Mesenchymal stem cell (in vitro differentiated cells and primary cell): ENCODE results near the gene TENT4B. TPM values are rescaled to one million over a fixed set of nuclear protein-coding genes. Genes with fewer than 3 reads are reported as not detected.

Source experiments
- DNase-seq: peaks from one replicate; pipeline ENCODE4 v3.0.0-alpha.2; 2013
- H2AFZ ChIP-seq: one replicate; pipeline ENCODE4 v1.6.1; 2013; ENCODE audit warnings: low read depth, mild to moderate bottlenecking, control low read depth, inconsistent platforms, low read length, moderate library complexity
- H2AK5ac ChIP-seq: 2 replicates; pipeline ENCODE4 v1.6.1; 2013; ENCODE audit warnings: low read length, moderate library complexity, mild to moderate bottlenecking, inconsistent platforms; ENCODE audit not compliant: severe bottlenecking
- H2BK120ac ChIP-seq: one replicate; pipeline ENCODE4 v1.6.1; 2013; ENCODE audit warnings: low read depth, mild to moderate bottlenecking, inconsistent platforms, low read length, moderate library complexity
- H2BK12ac ChIP-seq, 2 experiments: one replicate each; pipeline ENCODE4 v1.6.1; 2013; ENCODE audit warnings: inconsistent platforms in 2 of 2, low read length in 2 of 2, mild to moderate bottlenecking in 2 of 2, moderate library complexity in 2 of 2, control low read depth in 1 of 2
- H2BK15ac ChIP-seq: one replicate; pipeline ENCODE4 v1.6.1; 2013; ENCODE audit warnings: mild to moderate bottlenecking, low read depth, inconsistent platforms; ENCODE audit not compliant: poor library complexity, severe bottlenecking
- H2BK5ac ChIP-seq: 2 replicates; pipeline ENCODE4 v1.6.1; 2013; ENCODE audit warnings: low read depth, mild to moderate bottlenecking, low read length, control low read depth, inconsistent platforms; ENCODE audit not compliant: poor library complexity, severe bottlenecking
- H3K14ac ChIP-seq, 2 experiments: one replicate each; pipeline ENCODE4 v1.6.1; 2013; ENCODE audit warnings: inconsistent platforms in 2 of 2, low read length in 2 of 2, control low read depth in 1 of 2, mild to moderate bottlenecking in 1 of 2, moderate library complexity in 1 of 2
- H3K18ac ChIP-seq, 2 experiments: one replicate each; pipeline ENCODE4 v1.6.1; 2013; ENCODE audit warnings: inconsistent platforms in 2 of 2, low read length in 2 of 2, control low read depth in 1 of 2, low read depth in 1 of 2, mild to moderate bottlenecking in 1 of 2
- H3K23ac ChIP-seq, 2 experiments: one replicate each; pipeline ENCODE4 v1.6.1; 2013; ENCODE audit warnings: inconsistent platforms in 2 of 2, low read length in 2 of 2, mild to moderate bottlenecking in 2 of 2, moderate library complexity in 2 of 2, control low read depth in 1 of 2
- H3K27ac ChIP-seq: 2 replicates; pipeline ENCODE4 v1.5.1; 2013; ENCODE audit warnings: mild to moderate bottlenecking, moderate library complexity, low read length, control low read depth, inconsistent platforms; ENCODE audit not compliant: poor library complexity, severe bottlenecking
- H3K27me3 ChIP-seq, 2 experiments: 2 replicates each; pipeline versions ENCODE4 v1.6.1 to v1.7.0; 2013; ENCODE audit warnings: low read length in 2 of 2, mild to moderate bottlenecking in 2 of 2, moderate library complexity in 2 of 2, control low read depth in 1 of 2, inconsistent platforms in 1 of 2; ENCODE audit not compliant: control insufficient read depth in 1 of 2, insufficient read depth in 1 of 2
- H3K36me3 ChIP-seq, 2 experiments: 2 replicates each; pipeline versions ENCODE4 v1.6.1 to v1.7.0; 2013; ENCODE audit warnings: low read length in 2 of 2, control low read depth in 1 of 2, inconsistent platforms in 1 of 2, low read depth in 1 of 2, mild to moderate bottlenecking in 1 of 2; ENCODE audit not compliant: insufficient read depth in 2 of 2, control insufficient read depth in 1 of 2
- H3K4ac ChIP-seq, 2 experiments: one replicate each; pipeline ENCODE4 v1.6.1; 2013; ENCODE audit warnings: inconsistent platforms in 2 of 2, low read length in 2 of 2, mild to moderate bottlenecking in 2 of 2, moderate library complexity in 2 of 2, control low read depth in 1 of 2, low read depth in 1 of 2
- H3K4me1 ChIP-seq: 2 replicates; pipeline ENCODE4 v1.6.1; 2013; ENCODE audit warnings: low read depth, low read length, control low read depth; ENCODE audit not compliant: control insufficient read depth, insufficient read depth
- H3K4me2 ChIP-seq: 2 replicates; pipeline ENCODE4 v1.6.1; 2013; ENCODE audit warnings: low read length, mild to moderate bottlenecking, inconsistent platforms; ENCODE audit not compliant: poor library complexity, severe bottlenecking
- H3K4me3 ChIP-seq, 2 experiments: 2 replicates each; pipeline versions ENCODE4 v1.5.1 to v1.7.0; 2013; ENCODE audit warnings: low read length in 2 of 2, mild to moderate bottlenecking in 2 of 2, control low read depth in 1 of 2, low read depth in 1 of 2; ENCODE audit not compliant: insufficient read depth in 1 of 2
- H3K79me1 ChIP-seq: replicated peaks from 2 replicates; pipeline ENCODE4 v1.6.1; 2013; ENCODE audit warnings: mild to moderate bottlenecking, control low read depth, low read length, inconsistent platforms; ENCODE audit not compliant: poor library complexity, severe bottlenecking
- H3K9ac ChIP-seq: 2 replicates; pipeline ENCODE4 v1.7.0; 2013; ENCODE audit warnings: mild to moderate bottlenecking, low read length, moderate library complexity
- H3K9me3 ChIP-seq: 2 replicates; pipeline ENCODE4 v1.7.0; 2013; ENCODE audit warnings: mild to moderate bottlenecking, low read length; ENCODE audit not compliant: control insufficient read depth
- H4K8ac ChIP-seq: one replicate; pipeline ENCODE4 v1.6.1; 2013; ENCODE audit warnings: inconsistent platforms, mild to moderate bottlenecking, low read length, moderate library complexity
- H4K91ac ChIP-seq: one replicate; pipeline ENCODE4 v1.6.1; 2013; ENCODE audit warnings: mild to moderate bottlenecking, low read length, inconsistent platforms
- WGBS: methylation state at CpG from one replicate; pipeline ENCODE4 v1.1.7; 2013; ENCODE audit warnings: mixed read lengths; 5-methylcytosine and 5-hydroxymethylcytosine counted together
- small RNA-seq: library from polyadenylated mRNA; stranded (forward); fragments of <200 nt; extraction: miRNeasy Mini kit (QIAGEN cat#:217004); gene quantifications from one replicate; pipeline ENCODE3, GENCODE V24; 2013; ENCODE audit warnings: low read depth

TENT4B gene

DNA sequence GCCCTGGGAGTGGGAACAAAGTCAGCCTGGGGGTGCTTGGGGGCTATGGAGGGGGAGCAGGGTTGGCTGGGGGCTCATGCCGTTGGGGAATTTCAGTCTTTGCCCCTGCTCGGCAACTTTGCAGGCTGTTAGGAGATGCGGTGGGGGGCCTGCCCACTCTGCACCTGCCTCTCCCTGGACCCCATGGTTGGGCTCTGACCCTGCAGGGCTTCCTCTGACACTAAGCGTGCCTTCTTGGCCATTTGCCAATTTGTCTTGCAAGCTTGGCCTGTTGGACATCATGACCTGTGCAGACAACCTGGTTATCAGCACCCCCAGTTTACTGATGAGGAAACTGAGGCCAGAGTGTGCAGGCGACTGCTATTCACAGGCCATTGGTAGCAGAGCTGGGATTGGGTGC, 127.8 kb downstream of the TENT4B start:
- Histone ChIP-seq H3K18ac (no peak overlapping the region), H3K9me3 (no peaks in the 10 kb centered on the region), H4K91ac (no peak overlapping the region), H4K8ac (no peak overlapping the region), H3K14ac (no peak overlapping the region), H2AK5ac (no peak overlapping the region), H3K4me2 (no peak overlapping the region), H3K36me3 (peaks cover 0 to 5% of the 10 kb centered on the region in 2 experiments), H3K4me1 (peaks cover 9% of the 10 kb centered on the region), H3K27me3 (no peaks in the 10 kb centered on the region), H3K9ac (no peak overlapping the region), H3K23ac (no peak overlapping the region), H3K79me1 (peaks cover 32% of the 10 kb centered on the region), H2BK12ac (no peak overlapping the region), H2BK120ac (no peak overlapping the region), H2BK15ac (no peak overlapping the region), H2BK5ac (no peak overlapping the region), H3K27ac (no peak overlapping the region), H3K4ac (no peak overlapping the region), H3K4me3 (no peak overlapping the region), H2AFZ (no peak overlapping the region)
- DNase-seq: no peak
- 88% methylated on average over 5 of the region's 5 CpGs for WGBS

Small RNAs within 50 kb of the gene (small RNA-seq; reads per million reads assigned to genes)
- gene RF00156 (not detected), gene RPL10P14 (not detected)
